BLaER1 treated with 17β-estradiol and CSF1 and Interleukin-3, amounts not matched to agents 10 nM and 100 nM (cell line): ENCODE data around the gene PRR16.

ENCODE experiments used
- H3K27ac ChIP-seq, 11 experiments: shearing (Covaris generic); formaldehyde crosslinking; 2 replicates each; pipeline ENCODE4 v1.8.1; 2022
- H3K27me3 ChIP-seq, 11 experiments: shearing (Covaris generic); formaldehyde crosslinking; 2 replicates each; pipeline ENCODE4 v1.8.1; 2022
- H3K36me3 ChIP-seq, 11 experiments: shearing (Covaris generic); formaldehyde crosslinking; 2 replicates each; pipeline ENCODE4 v1.8.1; 2022
- H3K4me1 ChIP-seq, 10 experiments: shearing (Covaris generic); formaldehyde crosslinking; 2 replicates each; pipeline ENCODE4 v1.8.1; 2022
- H3K4me2 ChIP-seq, 11 experiments: shearing (Covaris generic); formaldehyde crosslinking; 2 replicates each; pipeline ENCODE4 v1.8.1; 2022
- H3K4me3 ChIP-seq, 10 experiments: shearing (Covaris generic); formaldehyde crosslinking; 2 replicates each; pipeline ENCODE4 v1.8.1; 2022
- H3K9ac ChIP-seq, 11 experiments: shearing (Covaris generic); formaldehyde crosslinking; 2 replicates each; pipeline ENCODE4 v1.8.1; 2022
- H3K9me3 ChIP-seq, 11 experiments: shearing (Covaris generic); formaldehyde crosslinking; replicated peaks in 1 of 11; 2 replicates each; pipeline ENCODE4 v1.8.1; 2022
- H4K20me1 ChIP-seq, 11 experiments: shearing (Covaris generic); formaldehyde crosslinking; 2 replicates each; pipeline ENCODE4 v1.8.1; 2022
- Cebpa-rat ChIP-seq, 11 experiments: shearing (Covaris generic); IDR thresholded peaks; 2 replicates each; pipeline ENCODE4 v1.8.1; 2022

The PRR16 gene

DNA sequence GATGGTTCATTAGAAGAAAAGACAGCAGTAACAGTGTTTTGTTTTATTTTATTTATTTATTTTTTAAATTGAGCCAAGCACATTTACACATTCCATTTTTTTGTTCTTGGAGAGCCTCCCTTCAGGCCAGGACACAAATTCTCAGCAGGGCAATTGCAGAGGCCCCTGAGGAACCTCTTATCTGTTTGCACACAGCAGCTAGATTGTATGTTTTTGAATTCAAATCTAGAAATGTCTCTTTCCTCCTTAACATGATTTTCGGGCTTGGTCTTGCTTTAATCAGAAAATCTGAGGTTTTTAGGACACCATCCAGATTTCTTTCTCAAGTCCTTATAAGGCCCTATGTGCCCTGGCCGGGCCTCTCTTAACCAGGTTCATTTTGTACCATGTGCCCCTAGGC lies 76.0 kb downstream of the PRR16 start:
- peaks cover 10 to 32% (median 16%) of the 10 kb centered on the region in 10 experiments for H3K4me1 ChIP-seq
- no peaks in the 10 kb centered on the region for H4K20me1 ChIP-seq
- peak overlapping the region in 1 of 11 experiments; percentile 72; a peak in 1 of 22 replicates for H3K4me2 ChIP-seq
- H3K36me3 ChIP-seq, result no peaks in the 10 kb centered on the region
- no peak overlapping the region for H3K27ac ChIP-seq
- H3K9ac ChIP-seq, result no peak overlapping the region
- H3K9me3 ChIP-seq, result peaks cover 0 to 8% (median 0%) of the 10 kb centered on the region in 11 experiments; a peak in 6 of 22 replicates
- H3K27me3 ChIP-seq, result no peaks in the 10 kb centered on the region
- TF ChIP-seq Cebpa-rat (IDR thresholded peaks at IDR 0.05), result no peak
- no peak overlapping the region for H3K4me3 ChIP-seq

GRCh38 chr5:120544043-120544442 lies 79.9 kb downstream of the PRR16 start:
- Histone ChIP-seq H3K4me1 (peaks cover 10 to 32% (median 16%) of the 10 kb centered on the region in 10 experiments), H3K27ac (no peak overlapping the region), H4K20me1 (no peaks in the 10 kb centered on the region), H3K9me3 (peaks cover 0 to 9% (median 0%) of the 10 kb centered on the region in 11 experiments; a peak in 1 of 22 replicates), H3K9ac (no peak overlapping the region), H3K36me3 (no peaks in the 10 kb centered on the region), H3K27me3 (no peaks in the 10 kb centered on the region), H3K4me2 (no peak overlapping the region), H3K4me3 (no peak overlapping the region)
- TF ChIP-seq Cebpa-rat (IDR thresholded peaks at IDR 0.05), result no peak

- Histone ChIP-seq H3K9me3 (peaks cover 0 to 9% (median 0%) of the 10 kb centered on the region in 11 experiments; a peak in 1 of 22 replicates), H3K9ac (no peak overlapping the region), H4K20me1 (no peaks in the 10 kb centered on the region), H3K36me3 (no peaks in the 10 kb centered on the region), H3K27ac (no peak overlapping the region), H3K4me2 (no peak overlapping the region), H3K4me3 (no peak overlapping the region), H3K27me3 (no peaks in the 10 kb centered on the region), H3K4me1 (peaks cover 10 to 31% (median 16%) of the 10 kb centered on the region in 10 experiments)
- no peak for TF ChIP-seq Cebpa-rat (IDR thresholded peaks at IDR 0.05)
These were observed 80.9 kb downstream of the PRR16 start for GRCh38 chr5:120545007-120545406.

- H3K27ac ChIP-seq, result no peak overlapping the region
- no peaks in the 10 kb centered on the region for H3K36me3 ChIP-seq
- no peak for TF ChIP-seq Cebpa-rat (IDR thresholded peaks at IDR 0.05)
- H3K9ac ChIP-seq, result no peak overlapping the region
- H3K4me2 ChIP-seq, result no peak overlapping the region
- H3K4me3 ChIP-seq, result no peak overlapping the region
- peaks cover 0 to 9% (median 0%) of the 10 kb centered on the region in 11 experiments; a peak in 1 of 22 replicates for H3K9me3 ChIP-seq
- H3K27me3 ChIP-seq, result no peaks in the 10 kb centered on the region
- peaks cover 10 to 22% (median 11%) of the 10 kb centered on the region in 10 experiments for H3K4me1 ChIP-seq
- H4K20me1 ChIP-seq, result no peaks in the 10 kb centered on the region
These were observed 81.9 kb downstream of the PRR16 start for GRCh38 chr5:120545951-120546350.

DNA sequence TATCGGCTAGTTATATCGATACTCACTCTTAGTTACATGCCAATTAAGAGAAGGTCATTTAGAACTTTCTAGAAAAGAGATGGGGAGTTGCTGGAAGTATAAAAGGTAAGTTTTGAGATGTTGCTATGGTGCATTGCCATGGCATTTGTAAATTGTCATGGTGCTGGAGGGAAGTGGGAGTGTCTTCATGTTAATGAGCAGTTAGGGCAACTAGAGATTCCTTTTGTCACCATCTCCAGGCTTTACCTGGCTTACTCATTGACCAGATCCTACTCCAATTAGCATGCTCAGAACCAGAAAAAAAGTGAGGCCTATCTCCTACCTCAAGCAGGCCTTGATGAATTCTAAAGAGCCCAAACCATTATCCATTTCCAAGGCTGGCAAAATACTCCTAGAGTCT lies 82.8 kb downstream of the PRR16 start:
- Histone ChIP-seq H3K4me3 (no peak overlapping the region), H3K27me3 (no peaks in the 10 kb centered on the region), H3K36me3 (no peaks in the 10 kb centered on the region), H4K20me1 (no peaks in the 10 kb centered on the region), H3K9ac (no peak overlapping the region), H3K4me2 (no peak overlapping the region), H3K27ac (no peak overlapping the region), H3K9me3 (peaks cover 0 to 9% (median 0%) of the 10 kb centered on the region in 11 experiments; a peak in 1 of 22 replicates), H3K4me1 (peaks cover under 1 to 12% (median 1%) of the 10 kb centered on the region in 10 experiments; a peak in 16 of 20 replicates)
- no peak for TF ChIP-seq Cebpa-rat (IDR thresholded peaks at IDR 0.05)

- Histone ChIP-seq H3K36me3 (no peaks in the 10 kb centered on the region), H3K4me1 (no peaks in the 10 kb centered on the region), H3K4me2 (no peak overlapping the region), H3K9me3 (peaks cover 0 to 9% (median 0%) of the 10 kb centered on the region in 11 experiments; a peak in 1 of 22 replicates), H3K27me3 (no peaks in the 10 kb centered on the region), H4K20me1 (no peaks in the 10 kb centered on the region), H3K27ac (no peak overlapping the region), H3K4me3 (no peak overlapping the region), H3K9ac (no peak overlapping the region)
- TF ChIP-seq Cebpa-rat (IDR thresholded peaks at IDR 0.05), result no peak
These were observed 86.3 kb downstream of the PRR16 start for GRCh38 chr5:120550358-120550757.

DNA sequence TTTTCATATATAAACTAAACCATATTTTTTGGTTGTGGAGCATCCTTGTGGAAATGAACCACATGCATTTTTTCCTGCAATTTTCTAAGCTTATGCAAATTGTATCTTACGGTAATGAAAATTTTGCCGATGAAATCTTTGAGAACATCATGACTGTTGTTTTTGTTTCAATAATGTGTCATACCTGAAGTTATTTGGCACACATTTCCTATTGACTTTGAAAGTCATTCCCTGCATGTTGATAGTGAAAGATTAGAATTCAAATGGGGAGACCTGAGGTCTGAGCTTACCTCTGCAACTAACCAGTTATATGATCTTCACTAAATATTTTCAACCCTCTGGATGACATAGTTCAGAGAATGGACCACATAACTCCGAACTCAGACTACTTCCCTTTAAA lies 88.5 kb downstream of the PRR16 start:
- Histone ChIP-seq H4K20me1 (no peaks in the 10 kb centered on the region), H3K4me3 (no peak overlapping the region), H3K27ac (no peak overlapping the region), H3K9me3 (no peaks in the 10 kb centered on the region), H3K4me2 (no peak overlapping the region), H3K36me3 (no peaks in the 10 kb centered on the region), H3K4me1 (no peaks in the 10 kb centered on the region), H3K27me3 (no peaks in the 10 kb centered on the region), H3K9ac (no peak overlapping the region)
- no peak for TF ChIP-seq Cebpa-rat (IDR thresholded peaks at IDR 0.05)

DNA sequence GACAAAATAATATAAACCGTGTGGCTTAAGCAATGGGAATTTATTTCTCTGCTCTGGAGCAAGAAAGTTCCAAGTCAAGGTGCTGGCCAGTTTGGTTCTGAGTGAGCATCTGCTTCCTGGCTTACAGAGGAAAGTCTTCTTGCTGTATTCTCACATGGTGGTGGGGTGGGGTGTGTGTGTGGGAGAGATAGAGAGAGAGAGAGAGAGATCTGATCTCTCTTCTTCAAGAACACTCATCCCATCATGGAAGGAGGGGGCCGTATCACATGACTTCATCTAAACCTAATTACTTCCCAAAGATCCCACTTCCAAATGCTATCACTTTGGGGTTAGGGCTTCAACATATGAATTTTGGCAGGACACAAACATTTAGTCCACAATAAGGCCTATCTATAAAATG lies 91.2 kb downstream of the PRR16 start:
- no peak for TF ChIP-seq Cebpa-rat (IDR thresholded peaks at IDR 0.05)
- no peaks in the 10 kb centered on the region for H3K27me3 ChIP-seq

GRCh38 chr5:120564013-120564412 lies 99.9 kb downstream of the PRR16 start:
- no peaks in the 10 kb centered on the region for H4K20me1 ChIP-seq
- TF ChIP-seq Cebpa-rat (IDR thresholded peaks at IDR 0.05), result no peak
- no peak overlapping the region for H3K27ac ChIP-seq
- no peak overlapping the region for H3K4me3 ChIP-seq
- no peak overlapping the region for H3K9ac ChIP-seq
- no peaks in the 10 kb centered on the region for H3K27me3 ChIP-seq
- peak overlapping the region in 1 of 11 experiments; percentile 23; a peak in 2 of 22 replicates for H3K4me2 ChIP-seq
- H3K36me3 ChIP-seq, result no peaks in the 10 kb centered on the region; a peak in 1 of 22 replicates
- H3K4me1 ChIP-seq, result peaks cover 0 to 5% (median 0%) of the 10 kb centered on the region in 10 experiments; a peak in 1 of 20 replicates
- peaks cover 0 to 25% (median 0%) of the 10 kb centered on the region in 11 experiments; a peak in 6 of 22 replicates for H3K9me3 ChIP-seq

More for the DNA sequence above, 91.2 kb downstream of the PRR16 start:
- Histone ChIP-seq H3K4me1 (no peaks in the 10 kb centered on the region), H3K4me3 (no peak overlapping the region), H3K9ac (no peak overlapping the region), H3K9me3 (no peaks in the 10 kb centered on the region), H3K4me2 (no peak overlapping the region), H4K20me1 (no peaks in the 10 kb centered on the region), H3K36me3 (no peaks in the 10 kb centered on the region), H3K27ac (no peak overlapping the region)

- Histone ChIP-seq H3K4me2 (no peak overlapping the region), H3K9ac (no peak overlapping the region), H4K20me1 (no peaks in the 10 kb centered on the region), H3K4me3 (no peak overlapping the region), H3K36me3 (no peaks in the 10 kb centered on the region; a peak in 1 of 22 replicates), H3K9me3 (peaks cover 0 to 25% (median 0%) of the 10 kb centered on the region in 11 experiments; a peak in 6 of 22 replicates), H3K4me1 (peaks cover 0 to 5% (median 0%) of the 10 kb centered on the region in 10 experiments; a peak in 1 of 20 replicates), H3K27me3 (no peaks in the 10 kb centered on the region), H3K27ac (no peak overlapping the region)
- TF ChIP-seq Cebpa-rat (IDR thresholded peaks at IDR 0.05), result no peak
These were observed 103.0 kb downstream of the PRR16 start for GRCh38 chr5:120567066-120567465.
